ENCODE measurements around the gene TMEM247.

Gene TMEM247

GRCh38 chr2:46497766-46498165, 18.4 kb downstream of the TMEM247 start:
- in situ Hi-C loops (cut with MboI; ENCODE audit: low pct_unique_long_range_greater_than_20kb, low sequenced_read_pairs, unreplicated experiment) = no loop called here
- no peak for DNase-seq (ENCODE audit: low spot score)
- TF ChIP-seq, protein P1, sequence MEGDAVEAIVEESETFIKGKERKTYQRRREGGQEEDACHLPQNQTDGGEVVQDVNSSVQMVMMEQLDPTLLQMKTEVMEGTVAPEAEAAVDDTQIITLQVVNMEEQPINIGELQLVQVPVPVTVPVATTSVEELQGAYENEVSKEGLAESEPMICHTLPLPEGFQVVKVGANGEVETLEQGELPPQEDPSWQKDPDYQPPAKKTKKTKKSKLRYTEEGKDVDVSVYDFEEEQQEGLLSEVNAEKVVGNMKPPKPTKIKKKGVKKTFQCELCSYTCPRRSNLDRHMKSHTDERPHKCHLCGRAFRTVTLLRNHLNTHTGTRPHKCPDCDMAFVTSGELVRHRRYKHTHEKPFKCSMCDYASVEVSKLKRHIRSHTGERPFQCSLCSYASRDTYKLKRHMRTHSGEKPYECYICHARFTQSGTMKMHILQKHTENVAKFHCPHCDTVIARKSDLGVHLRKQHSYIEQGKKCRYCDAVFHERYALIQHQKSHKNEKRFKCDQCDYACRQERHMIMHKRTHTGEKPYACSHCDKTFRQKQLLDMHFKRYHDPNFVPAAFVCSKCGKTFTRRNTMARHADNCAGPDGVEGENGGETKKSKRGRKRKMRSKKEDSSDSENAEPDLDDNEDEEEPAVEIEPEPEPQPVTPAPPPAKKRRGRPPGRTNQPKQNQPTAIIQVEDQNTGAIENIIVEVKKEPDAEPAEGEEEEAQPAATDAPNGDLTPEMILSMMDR (IDR thresholded peaks at IDR 0.05; ENCODE audit: extremely low read depth, insufficient read depth, missing control alignments) = no peak

DNA sequence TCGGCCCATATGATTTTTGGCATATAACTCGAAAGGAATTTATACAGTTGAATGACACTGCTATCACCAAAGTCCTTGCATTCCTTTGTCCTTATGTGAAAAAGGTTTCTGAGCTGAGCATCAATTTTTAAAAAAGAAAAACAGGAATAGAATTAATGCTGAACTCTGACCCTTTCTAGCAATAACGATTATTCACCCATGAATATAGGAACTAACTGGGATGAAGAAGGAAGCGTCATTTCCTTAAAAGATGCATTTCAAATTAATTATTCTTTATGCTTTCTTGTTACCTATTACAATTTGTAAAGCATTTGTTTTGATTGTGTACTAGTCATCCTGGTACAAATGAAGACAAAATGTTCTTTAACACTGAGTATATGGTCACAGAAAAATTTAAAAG, 19.3 kb downstream of the TMEM247 start:
- no peak for DNase-seq (ENCODE audit: low spot score)
- in situ Hi-C loops (cut with MboI; ENCODE audit: low pct_unique_long_range_greater_than_20kb, low sequenced_read_pairs, unreplicated experiment) = no loop called here
- TF ChIP-seq, protein P1 (IDR thresholded peaks at IDR 0.05; ENCODE audit: extremely low read depth, insufficient read depth, missing control alignments) = no peak

DNA sequence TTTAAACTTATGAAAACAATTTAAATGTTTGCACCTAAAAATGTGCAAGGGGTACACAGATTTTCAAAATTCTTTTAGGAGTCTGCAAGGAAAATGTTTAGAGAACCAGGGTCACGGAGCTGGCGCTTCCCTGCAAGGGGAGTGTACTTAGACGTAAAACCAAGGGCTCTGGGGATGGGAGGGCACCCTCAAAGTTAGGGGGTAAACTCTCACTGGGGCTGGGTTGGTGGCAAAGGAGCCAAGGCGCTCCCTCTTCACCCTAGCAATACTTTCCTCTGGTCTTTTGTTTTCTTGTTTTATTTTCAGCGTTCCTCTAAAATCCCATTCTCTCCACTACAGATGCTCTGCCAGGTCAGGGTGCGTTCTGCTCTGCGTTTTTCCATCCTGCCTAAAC, 20.0 kb downstream of the TMEM247 start:
- TF ChIP-seq, protein P1 (IDR thresholded peaks at IDR 0.05; ENCODE audit: extremely low read depth, insufficient read depth, missing control alignments) = no peak
- in situ Hi-C loops (cut with MboI; ENCODE audit: low pct_unique_long_range_greater_than_20kb, low sequenced_read_pairs, unreplicated experiment) = no loop called here
- DNase-seq (ENCODE audit: low spot score) = no peak

DNA sequence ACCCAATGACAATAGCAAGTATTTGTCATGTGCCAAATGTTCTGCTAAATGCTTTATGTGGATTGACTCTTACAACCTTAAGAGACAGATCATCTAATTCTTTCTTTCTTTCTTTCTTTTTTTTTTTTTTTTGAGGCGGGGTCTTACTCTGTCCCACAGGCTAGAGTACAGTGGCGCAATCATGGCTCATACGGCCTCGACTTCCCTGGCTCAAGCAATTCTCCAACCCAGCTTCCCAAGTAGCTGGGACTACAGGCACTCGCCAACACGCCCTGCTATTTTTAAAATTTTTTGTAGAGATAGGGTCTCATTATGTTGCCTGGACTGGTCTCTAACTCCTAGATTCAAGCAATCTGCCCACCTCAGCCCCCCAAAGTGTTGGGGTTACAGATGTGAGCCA, 21.4 kb downstream of the TMEM247 start:
- in situ Hi-C loops (cut with MboI; ENCODE audit: low pct_unique_long_range_greater_than_20kb, low sequenced_read_pairs, unreplicated experiment) = no loop called here
- no peak for DNase-seq (ENCODE audit: low spot score)
- TF ChIP-seq, protein P1 (IDR thresholded peaks at IDR 0.05; ENCODE audit: extremely low read depth, insufficient read depth, missing control alignments) = no peak

DNA sequence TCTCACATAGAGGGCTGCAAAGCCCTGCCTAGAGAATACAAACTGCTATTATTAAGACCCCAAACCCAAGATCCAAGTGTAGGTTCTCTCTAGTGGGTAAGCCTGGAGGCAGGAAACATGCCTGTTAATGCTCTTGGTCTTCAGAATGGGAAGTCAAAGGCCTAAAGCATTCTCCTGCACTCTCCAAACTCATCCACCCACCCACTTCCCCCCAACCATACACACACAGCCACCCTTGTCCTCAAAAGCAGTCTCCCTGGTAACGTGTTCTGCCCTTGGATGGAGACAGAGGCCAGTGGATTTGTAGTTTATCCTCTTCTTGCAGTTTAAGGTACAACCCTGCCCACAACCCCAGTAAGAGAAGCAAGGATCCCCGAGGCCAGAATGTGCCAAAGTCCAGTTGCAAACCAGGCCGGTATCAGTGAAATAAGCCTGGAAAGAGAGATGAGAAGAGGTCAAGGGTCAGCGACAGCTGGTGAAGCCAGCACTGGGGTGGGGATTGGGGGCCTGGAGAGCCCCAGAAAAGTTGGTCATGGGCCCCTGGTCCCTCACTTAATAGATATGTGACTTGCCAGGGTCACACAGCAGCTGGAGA, 23.0 kb downstream of the TMEM247 start:
- in situ Hi-C loops (cut with MboI; ENCODE audit: low pct_unique_long_range_greater_than_20kb, low sequenced_read_pairs, unreplicated experiment) = no loop called here
- TF ChIP-seq, protein P1 (IDR thresholded peaks at IDR 0.05; ENCODE audit: extremely low read depth, insufficient read depth, missing control alignments) = no peak
- no peak for DNase-seq (ENCODE audit: low spot score)

GRCh38 chr2:46503686-46504085, 24.3 kb downstream of the TMEM247 start:
- TF ChIP-seq, protein P1 (IDR thresholded peaks at IDR 0.05; ENCODE audit: extremely low read depth, insufficient read depth, missing control alignments) = no peak
- in situ Hi-C loops (cut with MboI; ENCODE audit: low pct_unique_long_range_greater_than_20kb, low sequenced_read_pairs, unreplicated experiment) = no loop called here
- DNase-seq (ENCODE audit: low spot score) = no peak

DNA sequence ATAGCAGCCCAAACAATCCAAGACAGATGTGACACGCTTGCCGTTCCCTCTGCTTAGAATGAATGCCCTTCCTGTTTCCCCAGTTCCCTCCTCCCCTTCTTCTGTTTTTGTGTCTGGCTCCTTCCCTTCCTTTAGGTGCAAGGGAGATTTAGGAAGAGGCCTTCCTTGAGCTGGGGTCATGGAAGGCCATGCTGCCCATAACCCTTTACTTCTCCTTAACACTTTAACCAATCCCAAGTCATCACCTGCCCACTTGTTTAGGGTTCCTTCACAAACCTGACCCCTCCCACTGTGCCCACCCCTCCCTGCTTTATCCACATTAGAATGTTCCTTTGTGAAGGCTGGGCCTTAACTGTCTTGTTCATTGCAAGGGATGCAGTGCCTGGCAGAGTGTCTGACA, 24.9 kb downstream of the TMEM247 start:
- no peak for DNase-seq (ENCODE audit: low spot score)
- TF ChIP-seq, protein P1 (IDR thresholded peaks at IDR 0.05; ENCODE audit: extremely low read depth, insufficient read depth, missing control alignments) = no peak
- in situ Hi-C loops (cut with MboI; ENCODE audit: low pct_unique_long_range_greater_than_20kb, low sequenced_read_pairs, unreplicated experiment) = no loop called here
